ENCODE measurements around the gene CLDN14. TPM values are rescaled to one million over a fixed set of nuclear protein-coding genes. Genes with fewer than 3 reads are reported as not detected.
A peak's percentile ranks its signal among the peaks of the same experiment; 100 is the strongest.

CLDN14 gene
- polyA plus RNA-seq, 3 donors: not detected

DNA sequence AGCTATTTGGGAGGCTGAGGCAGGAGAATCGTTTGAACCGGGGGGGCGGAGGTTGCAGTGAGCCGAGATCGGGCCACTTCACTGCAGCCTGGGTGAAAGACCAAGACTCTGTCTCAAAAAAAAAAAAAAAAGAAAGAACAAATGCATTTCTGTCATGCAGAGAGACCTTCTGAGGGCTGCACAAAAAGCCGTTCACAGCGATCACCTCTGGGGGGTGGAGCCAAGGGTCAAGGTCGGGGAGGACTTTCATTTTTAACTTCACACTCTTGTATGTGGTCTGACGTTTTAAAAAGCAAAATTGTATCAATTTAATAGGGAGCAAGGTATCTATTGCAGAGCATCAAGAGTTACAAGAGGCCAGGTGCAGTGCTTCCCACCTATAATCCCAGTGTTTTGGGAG, 26.6 kb upstream of the CLDN14 start:
- no peak overlapping the region for H3K4me3 Mint-ChIP-seq
- H3K27me3 Mint-ChIP-seq (ENCODE audit: low read depth in 3 of 3): peaks cover 0 to 7% (median 2%) of the 10 kb centered on the region in 3 donors
- intact Hi-C loops (cut with micrococcal nuclease): loop anchor here (5.0 to 10.0 kb wide), 2 partner anchors 82 to 421 kb away; no protein-coding TSS in a partner anchor
- H3K9me3 ChIP-seq (replicated peaks in 1 of 2; ENCODE audit: control insufficient read depth in 1 of 2, insufficient read depth in 1 of 2, low read length in 2 of 2): no peaks in the 10 kb centered on the region
- H3K79me2 ChIP-seq (ENCODE audit: insufficient read depth, low read length): no peaks in the 10 kb centered on the region
- WGBS (ENCODE audit: insufficient coverage): 94% methylated on average over 3 of the region's 9 CpGs
- H3K4me2 ChIP-seq (replicated peaks; ENCODE audit: extremely low read depth, low read length, poor library complexity, severe bottlenecking): no peak overlapping the region
- no peak overlapping the region for H3K27ac Mint-ChIP-seq
- no peak overlapping the region for H2AFZ ChIP-seq (ENCODE audit: insufficient read depth, low read depth, low read length, poor library complexity, severe bottlenecking)
- H3K27ac ChIP-seq (ENCODE audit: low read depth in 1 of 2, low read length in 2 of 2): no peak overlapping the region
- TF ChIP-seq, protein P1, sequence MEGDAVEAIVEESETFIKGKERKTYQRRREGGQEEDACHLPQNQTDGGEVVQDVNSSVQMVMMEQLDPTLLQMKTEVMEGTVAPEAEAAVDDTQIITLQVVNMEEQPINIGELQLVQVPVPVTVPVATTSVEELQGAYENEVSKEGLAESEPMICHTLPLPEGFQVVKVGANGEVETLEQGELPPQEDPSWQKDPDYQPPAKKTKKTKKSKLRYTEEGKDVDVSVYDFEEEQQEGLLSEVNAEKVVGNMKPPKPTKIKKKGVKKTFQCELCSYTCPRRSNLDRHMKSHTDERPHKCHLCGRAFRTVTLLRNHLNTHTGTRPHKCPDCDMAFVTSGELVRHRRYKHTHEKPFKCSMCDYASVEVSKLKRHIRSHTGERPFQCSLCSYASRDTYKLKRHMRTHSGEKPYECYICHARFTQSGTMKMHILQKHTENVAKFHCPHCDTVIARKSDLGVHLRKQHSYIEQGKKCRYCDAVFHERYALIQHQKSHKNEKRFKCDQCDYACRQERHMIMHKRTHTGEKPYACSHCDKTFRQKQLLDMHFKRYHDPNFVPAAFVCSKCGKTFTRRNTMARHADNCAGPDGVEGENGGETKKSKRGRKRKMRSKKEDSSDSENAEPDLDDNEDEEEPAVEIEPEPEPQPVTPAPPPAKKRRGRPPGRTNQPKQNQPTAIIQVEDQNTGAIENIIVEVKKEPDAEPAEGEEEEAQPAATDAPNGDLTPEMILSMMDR (IDR thresholded peaks at IDR 0.05): no peak
- no peaks in the 10 kb centered on the region for H4K20me1 ChIP-seq (ENCODE audit: insufficient read depth, low read length)
- no peaks in the 10 kb centered on the region for H3K4me1 Mint-ChIP-seq
- no peaks in the 10 kb centered on the region for H3K36me3 Mint-ChIP-seq
- H3K4me1 ChIP-seq (ENCODE audit: control insufficient read depth in 1 of 2, insufficient read depth in 2 of 2, low read length in 2 of 2): no peaks in the 10 kb centered on the region
- no peak overlapping the region for H3K4me3 ChIP-seq (replicated peaks in 1 of 3; ENCODE audit: low read depth in 2 of 3, low read length in 3 of 3)
- H3K36me3 ChIP-seq (replicated peaks in 1 of 2; ENCODE audit: control insufficient read depth in 1 of 2, insufficient read depth in 2 of 2, low read length in 2 of 2): no peaks in the 10 kb centered on the region
- no peak overlapping the region for H3K9ac ChIP-seq (ENCODE audit: insufficient read depth, low read length, poor library complexity, severe bottlenecking)
- peaks cover 0 to 4% (median 0%) of the 10 kb centered on the region in 7 donors for H3K9me3 Mint-ChIP-seq
- DNase-seq: no peak
- H3K27me3 ChIP-seq (ENCODE audit: control insufficient read depth in 2 of 2, insufficient read depth in 2 of 2, low read length in 2 of 2): no peaks in the 10 kb centered on the region

DNA sequence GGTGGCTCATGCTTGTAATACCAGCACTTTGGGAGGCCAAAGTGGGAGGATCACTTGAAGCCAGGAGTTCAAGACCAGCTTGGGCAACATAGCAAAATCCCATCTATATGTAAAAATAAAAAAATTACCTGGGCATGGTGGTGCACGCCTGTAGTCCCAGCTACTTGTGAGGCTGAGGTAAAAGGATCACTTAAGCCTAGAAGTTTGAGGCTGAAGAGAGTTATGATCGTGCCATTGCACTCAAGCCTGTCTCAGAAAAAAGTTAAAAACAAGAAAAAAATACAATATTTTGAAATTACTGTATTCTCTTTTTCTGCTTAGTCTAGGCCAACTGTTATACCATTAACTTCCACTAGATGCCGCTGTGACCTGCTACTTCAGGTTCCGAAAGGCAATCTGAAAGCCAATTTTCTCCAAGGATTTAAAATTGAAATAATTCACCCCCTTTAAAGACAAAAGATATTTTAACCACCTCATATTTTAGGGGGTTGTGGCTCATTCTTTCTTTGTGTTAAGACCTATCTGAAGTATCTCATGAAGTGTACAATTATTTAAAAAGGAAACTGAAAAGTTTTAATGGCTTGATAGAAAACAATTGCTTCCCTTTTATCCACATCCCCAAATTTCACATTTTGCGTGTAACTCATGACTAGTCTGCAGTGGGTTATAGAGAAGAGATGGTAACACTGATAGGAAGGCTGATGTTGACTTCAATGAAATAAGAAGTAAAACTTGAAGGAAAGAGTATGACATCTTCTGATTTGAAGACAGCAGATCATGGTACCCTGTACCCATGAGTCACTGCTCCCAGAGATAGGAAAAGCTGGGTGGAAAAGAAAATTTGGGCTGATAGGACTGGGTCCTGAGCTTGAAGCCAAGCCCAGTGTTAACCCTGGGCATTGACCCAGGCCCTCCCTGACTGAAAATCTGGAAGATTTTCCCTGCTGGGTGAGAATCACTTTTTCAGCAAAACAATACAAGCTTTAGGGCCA, 24.4 kb upstream of the CLDN14 start:
- Histone ChIP-seq H3K4me1 (ENCODE audit: control insufficient read depth in 1 of 2, insufficient read depth in 2 of 2, low read length in 2 of 2) (no peaks in the 10 kb centered on the region), H4K20me1 (ENCODE audit: insufficient read depth, low read length) (no peaks in the 10 kb centered on the region), H2AFZ (ENCODE audit: insufficient read depth, low read depth, low read length, poor library complexity, severe bottlenecking) (no peak overlapping the region), H3K4me3 (replicated peaks in 1 of 3; ENCODE audit: low read depth in 2 of 3, low read length in 3 of 3) (no peak overlapping the region), H3K36me3 (replicated peaks in 1 of 2; ENCODE audit: control insufficient read depth in 1 of 2, insufficient read depth in 2 of 2, low read length in 2 of 2) (no peaks in the 10 kb centered on the region), H3K79me2 (ENCODE audit: insufficient read depth, low read length) (no peaks in the 10 kb centered on the region), H3K9ac (ENCODE audit: insufficient read depth, low read length, poor library complexity, severe bottlenecking) (no peak overlapping the region), H3K4me2 (replicated peaks; ENCODE audit: extremely low read depth, low read length, poor library complexity, severe bottlenecking) (peak overlapping the region; percentile 30), H3K27ac (ENCODE audit: low read depth in 1 of 2, low read length in 2 of 2) (no peak overlapping the region), H3K27me3 (ENCODE audit: control insufficient read depth in 2 of 2, insufficient read depth in 2 of 2, low read length in 2 of 2) (no peaks in the 10 kb centered on the region), H3K9me3 (replicated peaks in 1 of 2; ENCODE audit: control insufficient read depth in 1 of 2, insufficient read depth in 1 of 2, low read length in 2 of 2) (no peaks in the 10 kb centered on the region)
- no peaks in the 10 kb centered on the region for H3K4me1 Mint-ChIP-seq
- DNase-seq: peak; percentile 16 to 42 (median 37)
- H3K9me3 Mint-ChIP-seq: peaks cover 0 to 4% (median 0%) of the 10 kb centered on the region in 7 donors
- TF ChIP-seq, protein P1 (IDR thresholded peaks at IDR 0.05): peak; percentile 99
- no CpG with 5 or more reads among the region's 5 CpGs for WGBS (ENCODE audit: insufficient coverage)
- intact Hi-C loops (cut with micrococcal nuclease): loop anchor here (2.0 to 10.0 kb wide), 3 partner anchors 80 to 423 kb away; no protein-coding TSS in a partner anchor
- no peak overlapping the region for H3K4me3 Mint-ChIP-seq
- H3K27ac Mint-ChIP-seq: no peak overlapping the region
- H3K36me3 Mint-ChIP-seq: no peaks in the 10 kb centered on the region
- peaks cover 0 to 6% (median 2%) of the 10 kb centered on the region in 3 donors for H3K27me3 Mint-ChIP-seq (ENCODE audit: low read depth in 3 of 3)
